Mucosa of descending colon (tissue), 3 donors: ENCODE results near the gene CHN2. TPM values are rescaled to one million over a fixed set of nuclear protein-coding genes. Genes with fewer than 3 reads are reported as not detected.

Experiments
- ATAC-seq: fragments of 200-7000 bp; cut with Tn5 transposase; one replicate; pipeline ENCODE4 v1.9.1; 2020; ENCODE audit warnings: mild to moderate bottlenecking, moderate library complexity
- DNase-seq, 3 donors: peaks; one replicate each; pipeline ENCODE4 v3.0.0-alpha.2; 2020
- H3K36me3 ChIP-seq: fragments of 200-600 bp; one replicate; pipeline ENCODE4 v1.8.0; 2021; ENCODE audit warnings: low read depth, mild to moderate bottlenecking
- H3K4me1 ChIP-seq: fragments of 200-600 bp; one replicate; pipeline ENCODE4 v1.8.0; 2021; ENCODE audit warnings: low read depth, mild to moderate bottlenecking
- H3K4me3 ChIP-seq: fragments of 200-600 bp; one replicate; pipeline ENCODE4 v1.8.0; 2021; ENCODE audit warnings: mild to moderate bottlenecking
- H3K9me3 ChIP-seq: fragments of 200-600 bp; one replicate; pipeline ENCODE4 v1.8.0; 2021; ENCODE audit warnings: mild to moderate bottlenecking
- intact Hi-C, 2 donors: fragments of 100-400 bp; cut with DNase I in 1 of 2; cut with micrococcal nuclease in 1 of 2; formaldehyde crosslinking; loops; one replicate each; pipeline versions ENCODE4 v1.11.0 to v1.11.1; 2022; cut with DNase I, micrococcal nuclease
- total RNA-seq, 3 donors: library from RNA; stranded (reverse); fragmentation: NEBNext Ultra II Directional in 2 of 3; extraction: Animal tissue kit (Norgen Biotek cat#: 25700) in 2 of 3; gene quantifications; one replicate each; pipeline versions ENCODE4 v1.2.1 to v1.2.4, GENCODE V29; 2021 to 2023
- TF ChIP-seq, protein P1 (sequence below): fragments of 200-600 bp; IDR thresholded peaks from one replicate; pipeline ENCODE4 v1.8.0; 2022; ENCODE audit warnings: antibody characterized with exemption, mild to moderate bottlenecking
- donor health status: DM: no; HTN: no; CAD: no; lungs with moderate emphysema.
- donor health status: DM: no; HTN: no; CAD: no.
- donor health status: DM: no; HTN: yes; CAD: no.

Gene CHN2
- total RNA-seq, 3 donors from 2014 or later = 18.7 to 41.5 (median 27.6) TPM

DNA sequence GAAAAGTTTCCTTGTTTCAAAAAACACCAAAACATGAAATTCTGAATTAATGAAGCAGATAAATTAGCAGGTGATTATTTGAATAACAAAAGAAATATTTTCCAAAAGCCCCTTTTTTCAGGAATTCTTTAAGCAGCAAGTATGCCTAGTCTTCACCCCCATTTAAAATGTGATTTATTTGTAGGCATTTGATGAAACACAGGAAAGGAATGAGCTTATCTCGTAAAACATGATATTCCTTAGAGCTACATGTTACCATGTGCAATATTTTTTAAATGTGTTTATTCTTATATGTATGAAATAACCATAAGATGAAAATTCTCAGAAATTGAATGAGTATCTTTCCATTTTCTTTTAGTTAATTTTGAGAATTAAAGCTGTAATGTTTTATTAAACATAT, 106.1 kb downstream of the CHN2 start:
- Histone ChIP-seq H3K9me3 (no peaks in the 10 kb centered on the region), H3K4me3 (no peak overlapping the region), H3K4me1 (no peaks in the 10 kb centered on the region), H3K36me3 (no peaks in the 10 kb centered on the region)
- intact Hi-C loops = no loop called here
- TF ChIP-seq, protein P1, sequence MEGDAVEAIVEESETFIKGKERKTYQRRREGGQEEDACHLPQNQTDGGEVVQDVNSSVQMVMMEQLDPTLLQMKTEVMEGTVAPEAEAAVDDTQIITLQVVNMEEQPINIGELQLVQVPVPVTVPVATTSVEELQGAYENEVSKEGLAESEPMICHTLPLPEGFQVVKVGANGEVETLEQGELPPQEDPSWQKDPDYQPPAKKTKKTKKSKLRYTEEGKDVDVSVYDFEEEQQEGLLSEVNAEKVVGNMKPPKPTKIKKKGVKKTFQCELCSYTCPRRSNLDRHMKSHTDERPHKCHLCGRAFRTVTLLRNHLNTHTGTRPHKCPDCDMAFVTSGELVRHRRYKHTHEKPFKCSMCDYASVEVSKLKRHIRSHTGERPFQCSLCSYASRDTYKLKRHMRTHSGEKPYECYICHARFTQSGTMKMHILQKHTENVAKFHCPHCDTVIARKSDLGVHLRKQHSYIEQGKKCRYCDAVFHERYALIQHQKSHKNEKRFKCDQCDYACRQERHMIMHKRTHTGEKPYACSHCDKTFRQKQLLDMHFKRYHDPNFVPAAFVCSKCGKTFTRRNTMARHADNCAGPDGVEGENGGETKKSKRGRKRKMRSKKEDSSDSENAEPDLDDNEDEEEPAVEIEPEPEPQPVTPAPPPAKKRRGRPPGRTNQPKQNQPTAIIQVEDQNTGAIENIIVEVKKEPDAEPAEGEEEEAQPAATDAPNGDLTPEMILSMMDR = no peak
- DNase-seq (no peak), ATAC-seq (no peak)

GRCh38 chr7:29302666-29303395, 108.3 kb downstream of the CHN2 start:
- no peaks in the 10 kb centered on the region for H3K4me1 ChIP-seq
- TF ChIP-seq, protein P1 = no peak
- no peak overlapping the region for H3K4me3 ChIP-seq
- no peaks in the 10 kb centered on the region for H3K36me3 ChIP-seq
- no peaks in the 10 kb centered on the region for H3K9me3 ChIP-seq
- DNase-seq = no peak
- ATAC-seq = no peak
- intact Hi-C loops = no loop called here

DNA sequence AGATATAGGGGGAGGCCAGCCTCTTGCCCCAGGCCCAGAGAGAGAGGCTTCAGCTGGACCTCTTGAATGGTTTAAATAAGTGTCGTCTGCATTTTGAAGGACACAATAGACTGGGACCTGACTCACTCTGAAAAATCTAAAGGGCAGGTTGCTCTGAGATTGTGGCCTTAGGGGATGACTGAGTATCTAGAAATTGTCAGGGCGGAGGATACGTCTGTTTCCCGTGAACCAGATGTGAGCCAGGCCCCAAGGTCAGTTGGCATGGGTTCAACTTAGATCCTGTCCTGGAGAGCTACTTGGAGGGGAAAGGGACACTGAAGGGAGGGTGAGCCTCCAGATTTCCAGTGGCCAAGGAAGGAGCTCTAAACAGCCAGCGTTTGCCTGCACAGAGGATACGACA, 110.2 kb downstream of the CHN2 start:
- DNase-seq = no peak
- TF ChIP-seq, protein P1 = no peak
- no peaks in the 10 kb centered on the region for H3K36me3 ChIP-seq
- intact Hi-C loops = no loop called here
- H3K9me3 ChIP-seq = no peaks in the 10 kb centered on the region
- no peak for ATAC-seq
- no peak overlapping the region for H3K4me3 ChIP-seq
- H3K4me1 ChIP-seq = no peaks in the 10 kb centered on the region

GRCh38 chr7:29306319-29306991, 111.9 kb downstream of the CHN2 start:
- no peaks in the 10 kb centered on the region for H3K36me3 ChIP-seq
- no peak for DNase-seq
- intact Hi-C loops = no loop called here
- no peak overlapping the region for H3K4me3 ChIP-seq
- H3K4me1 ChIP-seq = no peaks in the 10 kb centered on the region
- no peaks in the 10 kb centered on the region for H3K9me3 ChIP-seq
- no peak for ATAC-seq
- TF ChIP-seq, protein P1 = no peak

DNA sequence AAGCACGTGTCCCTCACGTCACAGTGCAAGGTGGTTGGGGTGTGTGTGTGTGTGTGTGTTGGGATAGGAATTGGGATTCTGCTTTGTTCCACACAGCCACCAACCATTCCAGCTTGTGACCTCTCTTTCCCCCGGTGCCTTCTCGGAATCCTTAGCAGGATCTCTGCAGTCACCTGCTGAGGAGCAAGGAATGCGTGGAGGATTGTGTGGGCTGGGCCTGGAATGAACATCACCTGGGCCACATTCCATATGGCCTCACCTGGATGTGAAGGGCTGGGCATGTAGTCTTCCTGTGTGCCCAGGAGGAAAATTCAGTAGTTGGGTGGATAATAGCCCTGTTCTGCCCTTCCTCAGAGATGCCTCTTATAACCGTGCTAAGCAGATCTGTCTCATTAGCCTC, 113.8 kb downstream of the CHN2 start:
- no peak for DNase-seq
- H3K4me3 ChIP-seq = no peak overlapping the region
- H3K4me1 ChIP-seq = no peaks in the 10 kb centered on the region
- ATAC-seq = no peak
- TF ChIP-seq, protein P1 = no peak
- H3K9me3 ChIP-seq = no peaks in the 10 kb centered on the region
- H3K36me3 ChIP-seq = no peaks in the 10 kb centered on the region
- intact Hi-C loops = no loop called here
